ENCODE data around the gene YAP1. TPM values are rescaled to one million over a fixed set of nuclear protein-coding genes. Genes with fewer than 3 reads are reported as not detected.

The YAP1 gene
- total RNA-seq, 1 donor from 2014 or later = 135 TPM

DNA sequence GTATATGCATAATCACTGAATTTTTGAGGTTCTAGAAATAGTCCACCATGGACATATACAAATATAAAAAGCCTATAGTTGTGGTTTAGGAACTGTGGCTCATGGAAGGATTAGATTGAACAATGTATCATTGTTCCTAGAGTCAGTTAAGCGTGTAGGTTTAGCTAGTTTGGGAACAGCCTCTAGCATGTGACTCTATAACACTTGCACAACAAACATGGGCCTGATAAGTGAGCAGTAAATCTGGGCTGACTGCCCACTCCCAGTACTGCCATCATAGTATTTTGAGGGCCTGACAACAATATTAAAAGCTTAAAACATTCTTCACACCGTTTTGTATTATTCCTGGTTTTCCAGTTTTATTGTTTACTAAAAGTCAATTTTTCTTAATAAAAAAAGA, 47.0 kb downstream of the YAP1 start:
- DNase-seq (ENCODE audit: low spot score) = no peak

DNA sequence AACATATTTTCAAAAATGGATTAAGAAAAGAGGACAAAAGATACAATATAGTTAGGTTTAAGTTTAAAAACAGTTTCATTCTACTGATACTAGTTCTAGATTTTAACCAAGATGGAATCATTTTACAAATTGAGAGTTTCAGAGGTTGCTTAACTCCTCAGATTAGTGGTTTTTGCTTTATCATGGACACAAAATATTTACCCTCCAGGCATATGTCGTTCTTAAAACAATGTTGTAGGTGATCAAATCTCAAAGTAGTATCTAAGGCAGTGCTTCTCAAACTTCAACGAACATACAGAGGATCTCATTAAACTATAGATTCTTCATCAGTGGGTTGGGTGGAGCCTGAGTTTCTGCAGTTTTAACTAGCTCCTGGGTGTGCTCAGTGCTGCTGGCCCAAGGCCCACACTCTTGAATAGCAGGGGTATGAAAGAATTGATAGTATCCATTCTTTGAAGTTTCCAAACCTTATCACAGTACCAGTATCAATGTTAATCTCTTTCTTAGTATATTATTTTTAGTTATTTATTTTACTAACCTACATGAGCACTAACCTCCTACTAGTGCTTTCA, 48.0 kb downstream of the YAP1 start:
- no peak for DNase-seq (ENCODE audit: low spot score)

DNA sequence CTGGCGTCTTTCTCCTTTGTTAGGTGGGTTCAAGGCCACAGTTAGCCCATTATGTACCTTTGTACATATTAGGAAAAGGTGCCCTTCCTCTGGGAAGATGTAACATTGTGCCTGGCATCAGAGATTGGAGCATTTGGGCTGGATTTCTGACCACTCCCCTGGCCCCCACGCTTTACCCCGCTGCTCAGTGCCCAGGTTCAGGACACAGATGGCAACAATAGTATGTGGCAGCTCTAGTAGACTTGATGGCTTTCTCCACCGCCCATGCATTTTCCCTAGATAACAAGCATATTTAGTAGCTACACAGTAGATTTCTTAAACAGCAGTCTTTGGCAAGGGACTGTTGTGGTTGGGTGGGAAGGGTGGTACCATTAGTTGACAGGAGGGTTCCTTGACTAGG, 53.1 kb downstream of the YAP1 start:
- no peak for DNase-seq (ENCODE audit: low spot score)

DNA sequence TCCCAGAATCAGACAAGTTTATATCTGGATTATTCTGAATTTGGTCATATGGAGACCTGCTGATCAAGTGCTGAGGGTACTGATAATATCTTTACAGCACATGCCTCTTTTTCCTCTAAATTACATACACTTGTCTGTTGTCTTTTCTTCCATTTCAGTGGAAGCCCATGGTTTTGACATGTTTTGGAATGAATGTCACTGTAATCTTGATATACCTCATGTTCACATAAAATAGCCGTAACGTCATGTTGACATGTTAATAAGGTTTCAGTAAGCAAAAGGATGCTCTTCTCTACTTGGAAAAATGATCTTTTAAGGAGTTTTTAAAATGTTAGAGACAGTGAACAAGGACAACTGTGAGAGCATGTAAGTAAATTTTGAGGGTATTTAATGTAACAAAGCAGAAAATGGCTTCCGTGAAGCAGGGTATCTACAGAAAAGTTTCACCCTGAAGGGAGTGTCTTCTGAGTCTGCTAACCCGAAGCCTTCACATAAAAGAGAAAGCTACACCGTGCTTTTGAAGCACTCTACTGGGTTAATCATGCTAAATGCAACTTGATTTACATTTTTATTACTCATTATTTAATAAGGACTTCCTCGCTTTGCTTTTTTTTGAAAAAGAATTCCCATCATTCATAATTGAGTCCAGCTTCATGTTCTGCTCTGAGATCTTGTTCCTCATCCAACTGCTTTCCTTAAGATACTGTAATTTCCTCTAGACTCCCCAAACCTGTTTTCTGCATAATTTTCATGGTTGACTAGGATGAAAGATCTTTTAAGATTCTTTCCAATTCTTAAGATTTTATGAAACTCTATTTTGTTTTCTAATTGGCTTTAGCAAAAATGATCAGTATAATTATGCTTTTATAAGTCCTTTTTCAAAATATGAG, 56.2 kb downstream of the YAP1 start:
- no peak for DNase-seq (ENCODE audit: low spot score)

DNA sequence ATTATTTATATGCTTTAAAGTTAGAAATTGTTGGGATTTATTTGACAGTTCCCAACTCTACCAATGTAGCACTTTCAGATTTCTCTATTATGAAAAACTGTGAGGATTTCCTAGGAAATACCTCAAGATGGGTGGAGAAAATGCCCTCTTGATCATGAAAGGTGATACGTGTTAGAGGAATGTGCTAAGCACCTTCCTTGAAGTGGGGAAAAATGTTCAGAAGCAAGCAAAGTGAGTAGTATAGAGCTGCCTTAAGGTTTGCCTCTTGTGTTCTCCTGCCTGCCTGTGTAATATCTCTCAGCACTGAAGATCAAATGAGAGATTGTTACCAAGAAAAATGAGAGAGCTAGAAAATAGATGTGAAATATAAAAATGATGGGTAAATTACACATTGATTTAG, 58.2 kb downstream of the YAP1 start:
- no peak for DNase-seq (ENCODE audit: low spot score)

DNA sequence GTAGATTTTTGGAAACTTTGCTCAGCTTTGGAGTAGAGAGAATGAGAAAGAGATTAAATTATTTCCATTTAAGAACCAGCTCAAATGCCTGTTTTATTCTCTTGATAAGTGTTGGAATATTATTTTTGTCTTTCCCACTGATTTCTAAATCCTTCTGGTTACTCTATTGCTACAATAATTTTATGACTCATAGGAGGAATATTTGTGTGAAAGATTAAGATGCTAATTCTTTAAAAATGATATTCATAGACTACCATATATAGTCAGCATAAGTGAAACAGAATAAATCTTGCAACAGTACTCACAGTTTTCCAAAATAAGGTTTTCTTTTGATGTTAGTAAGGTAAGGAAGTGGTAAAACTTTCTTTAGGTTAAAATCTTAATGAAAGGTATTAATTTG, 60.9 kb downstream of the YAP1 start:
- DNase-seq (ENCODE audit: low spot score) = no peak

DNA sequence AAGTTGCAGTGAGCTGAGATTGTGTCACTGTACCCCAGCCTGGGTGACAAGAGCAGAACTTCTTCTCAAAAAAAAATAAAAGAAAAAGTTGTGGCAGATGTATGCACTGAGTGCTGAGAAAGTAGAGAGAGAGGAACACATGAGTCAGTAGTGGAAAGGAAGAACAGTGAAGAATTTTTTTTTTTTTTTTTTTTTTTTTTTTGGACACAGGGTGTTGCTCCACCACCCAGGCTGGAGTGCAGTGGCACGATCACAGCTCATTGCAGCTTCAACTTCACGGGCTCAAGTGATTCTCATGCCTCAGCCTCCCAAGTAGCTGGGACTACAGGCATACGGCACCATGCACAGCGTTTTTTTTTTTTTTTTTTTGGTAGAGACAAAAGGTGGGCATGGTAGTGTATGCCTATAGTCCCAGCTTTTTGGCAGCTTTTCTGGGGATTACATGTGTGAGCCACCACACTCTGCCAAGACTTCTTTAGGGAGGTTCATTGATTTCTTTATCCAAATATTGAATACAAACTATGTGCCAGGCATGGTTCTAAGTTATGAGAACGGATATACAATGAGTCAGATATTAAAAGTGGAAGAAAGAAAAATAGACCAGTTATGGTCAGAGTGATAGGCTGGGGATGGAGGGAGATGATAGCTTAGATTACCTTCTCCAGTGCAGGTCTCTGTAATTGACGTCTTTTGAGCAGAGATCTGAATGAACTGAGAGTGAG, 62.0 kb downstream of the YAP1 start:
- DNase-seq (ENCODE audit: low spot score) = no peak

DNA sequence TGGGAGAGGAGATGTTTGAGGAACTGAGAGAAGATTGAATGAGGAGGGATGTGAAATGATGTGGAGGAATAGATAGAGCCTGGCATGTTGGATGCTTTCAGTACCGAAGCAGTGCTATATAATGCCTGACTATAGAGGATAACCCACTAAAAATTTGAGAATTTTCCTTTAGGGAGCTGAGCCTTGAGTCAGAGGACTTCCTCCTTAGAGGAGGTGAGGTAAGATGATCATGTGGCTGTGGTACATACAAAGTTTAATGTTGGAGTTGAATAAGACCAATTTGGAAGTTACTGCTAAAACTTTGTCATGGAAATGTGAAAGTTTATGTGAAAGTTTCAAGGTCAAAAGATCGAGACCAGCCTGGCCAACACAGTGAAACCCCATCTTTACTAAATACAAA, 66.9 kb downstream of the YAP1 start:
- DNase-seq (ENCODE audit: low spot score) = no peak

DNA sequence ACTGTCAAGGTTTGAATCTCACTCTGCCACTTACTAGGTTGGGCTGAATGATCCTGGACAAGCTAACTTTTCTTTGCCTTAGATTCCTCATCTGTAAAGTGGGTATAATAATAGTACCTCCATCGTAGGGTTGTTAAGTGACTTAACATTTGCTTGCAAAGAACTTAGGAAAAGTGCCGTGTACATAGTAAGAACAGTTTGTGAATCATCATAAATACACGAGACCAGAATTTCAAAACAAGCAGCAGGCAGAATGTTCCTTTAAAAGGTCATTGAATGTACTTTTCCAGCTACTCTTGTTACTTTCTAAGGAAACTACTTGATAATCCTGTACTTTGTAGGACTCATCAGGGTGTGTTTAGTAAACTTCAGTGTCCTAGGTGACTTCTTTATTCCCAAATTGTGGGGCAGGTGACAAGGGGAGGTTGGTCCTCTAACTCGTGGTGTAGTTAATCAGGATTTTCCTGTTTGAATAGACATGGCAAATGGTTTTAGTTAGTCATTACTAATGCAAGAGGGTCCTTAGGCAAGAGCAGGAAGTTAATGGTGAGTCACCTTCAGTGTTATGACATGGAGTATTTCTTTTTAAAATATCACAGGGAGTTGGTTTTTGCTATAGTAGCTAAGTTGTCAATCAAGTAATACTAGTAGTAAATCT, 67.9 kb downstream of the YAP1 start:
- no peak for DNase-seq (ENCODE audit: low spot score)

DNA sequence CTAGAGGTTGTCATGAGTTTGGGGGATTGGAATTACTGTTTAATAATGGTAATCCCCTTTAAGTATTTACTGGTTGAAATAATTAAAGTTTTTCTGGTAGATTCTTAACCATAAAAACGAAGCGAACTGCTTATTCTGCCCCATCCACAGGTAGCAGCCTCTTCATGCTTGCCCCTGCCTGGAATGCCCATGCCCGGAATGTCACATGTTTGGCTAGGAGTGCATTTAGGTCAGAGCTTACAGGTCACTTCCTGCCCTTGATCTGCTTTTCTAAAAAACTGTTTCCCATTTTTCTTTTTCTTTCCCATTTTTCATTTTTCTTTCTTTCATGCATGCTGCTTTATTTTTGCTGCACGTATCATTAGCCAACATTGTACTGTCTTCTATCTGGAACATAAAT, 69.1 kb downstream of the YAP1 start:
- DNase-seq (ENCODE audit: low spot score) = no peak

DNA sequence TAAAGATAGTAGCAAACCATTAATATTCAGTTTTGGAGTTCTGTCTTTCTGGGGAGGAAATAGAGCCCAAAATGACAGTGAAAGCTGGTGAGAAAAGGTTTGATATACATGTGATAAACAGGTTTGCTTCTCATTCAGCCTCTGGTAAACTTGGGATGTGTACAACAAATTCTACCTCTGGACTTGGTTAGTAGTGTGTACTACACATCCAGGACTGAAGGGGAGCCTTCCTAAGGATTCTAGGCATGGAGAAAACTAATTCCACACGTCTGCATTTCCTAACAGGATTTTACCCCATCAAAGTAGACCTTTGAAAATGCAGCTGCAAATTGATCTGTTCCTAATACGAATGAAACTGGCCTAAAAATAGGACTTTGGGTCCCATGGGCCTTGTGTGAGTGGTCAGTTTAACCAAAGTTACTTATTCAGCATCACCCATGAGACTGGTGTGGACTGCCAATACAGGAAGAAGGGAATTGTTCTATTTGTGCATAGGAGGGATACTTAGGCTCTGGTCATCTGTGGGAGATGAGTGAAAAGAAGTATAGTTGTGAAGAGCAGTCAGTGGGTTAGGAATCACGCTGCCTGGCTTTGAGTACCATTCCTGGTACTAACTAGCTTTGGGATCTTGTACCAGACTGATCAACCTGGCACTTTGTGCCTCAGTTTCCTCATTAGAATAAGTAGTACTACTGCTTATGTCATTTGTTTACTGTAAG, 74.2 kb downstream of the YAP1 start:
- no peak for DNase-seq (ENCODE audit: low spot score)

DNA sequence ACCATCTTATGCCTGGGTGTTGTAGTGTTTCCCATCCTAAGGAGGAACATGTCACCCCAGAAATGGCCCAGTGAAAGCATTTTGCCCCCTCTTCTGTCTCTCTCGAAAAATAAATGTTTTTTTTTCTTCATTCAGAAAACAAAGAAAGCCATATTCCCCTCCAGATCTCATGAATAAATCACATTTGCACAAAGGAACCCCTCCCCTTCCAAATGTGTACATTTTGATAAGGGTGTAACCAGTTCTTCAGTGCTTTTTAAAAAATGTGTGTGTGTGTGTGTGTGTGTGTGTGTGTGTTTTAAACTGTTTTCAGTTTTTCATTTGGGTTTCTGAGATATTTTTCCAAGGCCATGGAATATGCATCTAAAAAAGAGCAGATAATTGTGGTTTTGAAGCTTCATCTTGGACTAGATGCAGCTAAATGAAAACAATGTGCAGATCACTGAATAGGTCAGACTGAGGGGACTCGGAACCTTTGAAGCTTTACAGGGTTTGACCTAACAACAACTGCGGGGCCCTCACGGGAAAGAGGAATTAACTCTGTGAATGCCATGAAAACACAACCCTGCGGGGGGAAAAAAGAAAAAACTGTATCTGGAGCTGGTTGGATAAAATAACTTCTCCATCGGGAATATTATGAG, 76.4 kb downstream of the YAP1 start:
- no peak for DNase-seq (ENCODE audit: low spot score)

DNA sequence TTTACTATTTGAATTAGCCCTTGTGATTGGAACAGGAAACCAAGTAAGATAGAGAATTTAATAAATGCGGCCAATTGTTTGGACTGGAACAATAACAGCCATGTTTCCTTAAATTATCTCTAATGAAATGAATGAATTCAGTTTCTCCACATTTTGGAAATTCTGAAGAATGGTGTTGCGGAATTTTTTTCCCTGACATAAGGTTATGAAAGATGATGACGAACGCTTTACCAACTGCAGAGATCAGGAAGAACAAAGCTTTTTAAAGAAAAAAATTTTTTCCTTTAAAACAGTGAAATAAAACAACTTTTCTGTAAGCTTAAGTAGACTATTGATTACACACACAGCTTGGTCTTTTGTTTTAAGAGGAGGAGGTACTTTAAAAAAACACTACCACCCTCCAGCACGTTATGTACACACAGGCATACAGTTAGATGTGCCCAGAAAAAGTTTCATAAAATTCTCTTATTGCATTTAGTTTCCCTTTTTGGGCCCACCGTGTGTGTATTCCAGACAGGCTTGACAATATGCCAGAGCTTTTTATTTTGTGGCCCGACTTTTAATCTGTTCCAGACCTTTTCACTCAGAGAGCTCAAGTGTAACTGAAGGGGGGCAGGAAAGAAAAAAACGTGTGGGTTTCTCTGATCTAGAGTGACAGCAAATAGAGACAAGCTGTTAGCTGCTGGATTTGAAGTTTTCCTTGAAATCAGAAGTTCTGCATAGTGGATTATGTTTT, 77.3 kb downstream of the YAP1 start:
- DNase-seq (ENCODE audit: low spot score) = no peak

DNA sequence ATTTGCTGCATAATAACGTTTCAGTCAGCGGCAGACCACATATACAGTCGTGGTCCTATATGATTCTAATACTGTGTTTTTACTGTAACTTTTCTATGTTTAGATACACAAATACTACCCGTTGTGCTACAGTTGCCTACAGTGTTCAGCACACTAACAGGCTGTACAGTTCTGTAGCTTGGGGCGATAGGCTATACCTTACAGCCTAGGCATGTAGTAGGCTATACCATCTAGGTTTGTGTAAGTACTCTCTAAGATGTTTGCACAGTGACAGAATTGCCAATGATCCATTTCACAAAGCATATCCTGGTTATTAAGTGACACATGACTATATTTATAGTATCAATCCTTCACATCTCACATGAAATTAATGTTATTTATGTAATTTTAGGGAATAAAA, 78.2 kb downstream of the YAP1 start:
- no peak for DNase-seq (ENCODE audit: low spot score)

DNA sequence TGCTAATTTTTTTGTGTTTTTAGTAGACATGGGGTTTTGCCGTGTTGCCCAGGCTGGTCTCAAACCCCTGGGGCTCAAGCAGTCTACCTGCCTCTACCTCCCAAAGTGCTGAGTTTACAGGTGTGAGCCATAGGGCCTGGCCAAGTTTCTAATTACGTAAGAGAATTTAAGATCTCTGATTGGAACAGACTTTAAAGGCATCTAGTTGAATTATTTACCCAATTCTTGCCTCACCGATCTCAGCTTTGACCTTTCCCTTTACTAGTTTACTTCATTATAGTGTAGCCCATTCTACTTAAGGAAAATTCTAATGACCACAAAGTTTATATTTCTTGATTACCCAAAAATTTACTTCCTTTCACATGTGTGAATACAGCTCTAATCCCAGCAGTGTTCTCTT, 81.6 kb downstream of the YAP1 start:
- no peak for DNase-seq (ENCODE audit: low spot score)

DNA sequence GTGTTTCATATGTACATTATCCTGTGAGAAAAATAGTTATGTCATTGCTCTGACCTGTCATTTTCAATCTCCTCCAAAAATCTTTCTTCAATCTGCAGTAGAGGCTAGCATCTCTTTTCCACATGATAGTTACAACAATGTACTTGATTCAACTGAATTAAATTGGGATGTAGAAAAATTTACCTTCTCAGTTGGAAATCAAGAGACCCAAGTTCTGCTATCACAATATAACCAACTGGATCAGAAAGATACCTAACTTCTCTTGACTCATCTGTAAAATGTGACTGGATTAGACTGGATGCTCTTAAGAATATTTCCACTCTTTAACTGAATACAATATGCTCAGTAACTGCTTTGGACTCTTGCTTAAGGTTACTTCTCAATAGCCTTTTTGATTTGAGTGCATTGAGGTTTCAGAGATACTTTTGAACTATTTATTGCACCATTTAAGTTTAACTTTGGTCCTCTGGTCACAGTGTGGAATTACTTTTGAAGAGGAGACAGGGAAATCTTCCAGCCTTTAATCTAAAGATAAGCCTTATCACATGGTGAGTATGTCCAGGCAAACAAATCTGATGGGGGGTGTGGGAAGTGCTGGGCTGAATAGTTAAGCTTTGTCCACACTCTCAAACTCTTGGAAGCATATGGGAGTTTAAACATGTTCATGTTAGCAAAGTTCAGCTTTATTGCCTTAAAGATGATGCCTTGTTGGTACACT, 82.3 kb downstream of the YAP1 start:
- no peak for DNase-seq (ENCODE audit: low spot score)

DNA sequence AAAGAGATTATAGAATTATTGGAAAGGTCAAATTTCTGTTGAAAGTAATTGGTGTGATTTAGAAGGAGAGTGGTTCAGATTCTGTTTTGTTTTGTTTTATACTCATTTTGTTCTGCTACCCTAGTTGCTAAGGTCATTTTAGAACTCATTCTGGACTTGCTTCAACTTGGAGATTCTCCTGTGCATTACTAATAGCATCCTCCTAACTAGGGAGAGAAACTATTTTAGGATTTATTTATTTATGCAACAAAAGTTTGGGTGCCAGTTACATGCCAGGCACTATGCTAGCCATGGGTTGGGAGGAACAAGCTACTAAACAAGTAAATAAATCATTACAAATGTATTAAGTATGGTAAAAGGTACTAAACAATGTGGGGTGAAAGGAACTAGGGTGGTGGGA, 84.0 kb downstream of the YAP1 start:
- no peak for DNase-seq (ENCODE audit: low spot score)

DNA sequence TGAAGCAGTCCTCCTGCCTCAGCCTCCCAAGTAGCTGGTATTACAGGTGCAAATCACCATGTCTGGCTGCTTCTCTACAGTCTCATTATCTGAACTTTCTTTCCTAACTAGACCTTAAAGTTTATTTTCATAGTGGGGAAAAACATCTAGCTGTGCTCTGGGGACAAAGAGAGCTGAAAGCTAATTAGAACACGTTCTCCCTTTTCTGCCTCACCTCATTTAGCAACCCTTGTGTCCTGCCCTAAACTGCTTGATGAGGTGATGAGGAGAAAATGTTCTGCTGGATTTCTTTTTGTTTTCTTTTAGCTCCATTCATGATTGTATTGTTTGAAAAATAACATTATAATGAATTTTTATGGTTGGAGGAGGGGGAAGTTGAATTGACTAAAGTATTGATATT, 84.7 kb downstream of the YAP1 start:
- no peak for DNase-seq (ENCODE audit: low spot score)

DNA sequence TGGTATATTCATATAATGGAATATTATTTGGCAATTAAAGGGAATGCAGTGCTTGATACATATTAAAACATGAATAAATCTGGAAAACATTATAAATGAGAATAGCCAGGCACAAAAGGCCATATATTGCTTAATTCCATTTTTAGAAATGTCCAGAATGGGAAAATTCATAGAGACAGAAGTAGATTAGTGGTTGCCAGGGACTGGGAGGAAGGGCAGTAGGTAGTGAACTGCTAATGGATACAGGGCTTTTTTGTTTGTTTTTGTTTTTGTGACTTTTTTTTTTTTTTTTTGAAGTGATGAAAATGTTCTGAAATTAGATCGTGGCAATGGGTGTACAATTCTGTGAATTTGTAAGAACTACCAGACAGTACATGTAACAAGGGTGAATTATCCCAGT, 86.1 kb downstream of the YAP1 start:
- no peak for DNase-seq (ENCODE audit: low spot score)

All from mesenteric fat pad (tissue), 1 donor.